HepG2 (cell line): ENCODE measurements around the gene F7. TPM values are rescaled to one million over a fixed set of nuclear protein-coding genes. Genes with fewer than 3 reads are reported as not detected.

Experiments
- AHR ChIP-seq: IDR thresholded peaks from 2 replicates; pipeline ENCODE4 v1.6.1; 2018; ENCODE audit warnings: missing genetic modification reagents, missing compliant biosample characterization
- EED ChIP-seq: sonication (generic); formaldehyde crosslinking; IDR thresholded peaks from 2 replicates; pipeline ENCODE4 v1.5.0; 2020; ENCODE audit warnings: mild to moderate bottlenecking, missing genetic modification reagents
- HNRNPL ChIP-seq: fragments of 200-400 bp; formaldehyde crosslinking; IDR thresholded peaks from 2 replicates; pipeline ENCODE4 v1.6.1; 2017; ENCODE audit warnings: mild to moderate bottlenecking, low read depth, low read length
- ISX ChIP-seq: sonication (generic); formaldehyde crosslinking; conservative IDR thresholded peaks from 2 replicates; pipeline ENCODE4 v1.5.0; 2020; ENCODE audit warnings: missing genetic modification reagents
- NR0B2 ChIP-seq: sonication (generic); formaldehyde crosslinking; IDR thresholded peaks from 2 replicates; pipeline ENCODE4 v1.4.0; 2020; ENCODE audit warnings: mild to moderate bottlenecking, missing genetic modification reagents
- NR2F1 ChIP-seq, 2 experiments: fragments of 450-650 bp in 1 of 2; formaldehyde crosslinking in 1 of 2; IDR thresholded peaks; 2 replicates each; pipeline versions ENCODE4 v1.5.0 to v1.6.1; 2016 to 2020; ENCODE audit warnings: mild to moderate bottlenecking in 1 of 2, missing compliant biosample characterization in 1 of 2, missing genetic modification reagents in 1 of 2, moderate library complexity in 1 of 2
- PAX8 ChIP-seq: sonication (generic); formaldehyde crosslinking; IDR thresholded peaks from 2 replicates; pipeline ENCODE4 v1.8.0; 2022; ENCODE audit warnings: mild to moderate bottlenecking, missing genetic modification reagents, borderline replicate concordance
- SKI ChIP-seq: fragments of 450-650 bp; IDR thresholded peaks from one replicate; pipeline ENCODE4 v1.6.1; 2018; ENCODE audit warnings: mild to moderate bottlenecking; ENCODE audit not compliant: partially characterized antibody
- SMAD9 ChIP-seq: sonication (generic); formaldehyde crosslinking; IDR thresholded peaks from 2 replicates; pipeline ENCODE4 v1.5.1; 2020; ENCODE audit warnings: mild to moderate bottlenecking, missing genetic modification reagents
- ZNF232 ChIP-seq: sonication (generic); formaldehyde crosslinking; IDR thresholded peaks from 2 replicates; pipeline ENCODE4 v1.4.0; 2020; ENCODE audit warnings: missing genetic modification reagents, borderline replicate concordance
- ZNF530 ChIP-seq: sonication (generic); formaldehyde crosslinking; IDR thresholded peaks from 2 replicates; pipeline ENCODE4 v1.5.0; 2020; ENCODE audit warnings: low read depth, mild to moderate bottlenecking, missing genetic modification reagents
- ZNF589 ChIP-seq: sonication (generic); formaldehyde crosslinking; conservative IDR thresholded peaks from 2 replicates; pipeline ENCODE4 v1.8.0; 2022; ENCODE audit warnings: mild to moderate bottlenecking, moderate library complexity, missing genetic modification reagents
- polyA plus RNA-seq, 8 experiments: library from polyadenylated mRNA; depleted of rRNA in 3 of 8; stranded (reverse) in 7 of 8; unstranded in 1 of 8; fragments of >200 nt; fragmentation: Illumina TruSeq in 4 of 8; extraction: Trizol in 4 of 8; gene quantifications; 2 replicates each; pipeline versions ENCODE4 v1.2.1 to v1.2.3, GENCODE V29; 2011 to 2016; ENCODE audit warnings: low read depth in 4 of 8, missing spikeins in 1 of 8, mixed read lengths in 1 of 8; ENCODE audit not compliant: insufficient read depth in 1 of 8
- total RNA-seq, 5 experiments: library from RNA; depleted of rRNA; stranded (reverse); fragments of >200 nt; fragmentation: Illumina TruSeq; extraction: Trizol; gene quantifications; 2 replicates each; pipeline ENCODE4 v1.2.3, GENCODE V29; 2016; ENCODE audit warnings: low read depth in 1 of 5
- TF ChIP-seq, protein P1 (sequence below): sonication (generic); formaldehyde crosslinking; IDR thresholded peaks from 2 replicates; pipeline ENCODE4 v1.5.1; 2020; ENCODE audit warnings: mild to moderate bottlenecking, missing genetic modification reagents, moderate library complexity
- TF ChIP-seq, protein P2 (sequence below): sonication (generic); formaldehyde crosslinking; IDR thresholded peaks from 2 replicates; pipeline ENCODE4 v1.9.0; 2021; ENCODE audit warnings: mild to moderate bottlenecking, missing genetic modification reagents
- TF ChIP-seq, protein P3 (sequence below): sonication (generic); formaldehyde crosslinking; IDR thresholded peaks from 2 replicates; pipeline ENCODE4 v1.4.0; 2020; ENCODE audit warnings: missing genetic modification reagents

Gene F7
- total and polyA plus RNA-seq, 2 of the 13 experiments (the other 11 are each of a cell fraction or from before 2014, with no cell fraction given), result 12.6 to 26.5 TPM

DNA sequence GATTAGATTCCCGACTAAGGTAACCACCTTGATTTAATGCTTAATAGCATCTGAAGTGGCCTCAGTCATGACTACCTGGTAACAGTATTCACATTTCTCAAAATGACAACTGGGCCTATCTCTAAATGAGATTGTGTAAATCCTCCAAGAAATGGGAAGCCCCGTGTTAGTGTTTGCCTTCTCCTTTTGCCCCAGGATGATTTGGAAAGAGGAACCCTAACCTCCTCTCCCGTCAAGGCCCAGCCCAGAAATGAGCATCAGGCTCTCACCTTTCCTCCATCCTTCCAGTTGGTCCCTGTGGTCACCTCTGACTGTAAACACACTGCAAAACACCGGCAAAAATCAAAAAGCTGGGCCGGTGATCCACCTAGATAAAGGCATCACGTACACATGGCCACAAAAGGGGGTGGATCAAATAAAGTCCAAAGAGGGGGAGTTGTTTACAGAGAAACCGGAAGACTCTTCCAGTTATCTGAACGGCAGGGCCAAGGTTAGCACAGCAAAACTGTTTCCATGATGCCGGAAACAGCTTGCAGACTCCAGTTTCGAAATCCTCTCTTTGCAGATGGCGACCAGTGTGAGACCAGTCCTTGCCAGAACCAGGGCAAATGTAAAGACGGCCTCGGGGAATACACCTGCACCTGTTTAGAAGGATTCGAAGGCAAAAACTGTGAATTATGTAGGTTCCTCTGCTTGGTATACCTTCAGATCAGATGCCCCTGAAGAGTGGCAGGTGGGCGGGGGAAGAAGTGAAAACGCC is 33.4 kb downstream of the F7 start (continued):
- TF ChIP-seq, protein P1, sequence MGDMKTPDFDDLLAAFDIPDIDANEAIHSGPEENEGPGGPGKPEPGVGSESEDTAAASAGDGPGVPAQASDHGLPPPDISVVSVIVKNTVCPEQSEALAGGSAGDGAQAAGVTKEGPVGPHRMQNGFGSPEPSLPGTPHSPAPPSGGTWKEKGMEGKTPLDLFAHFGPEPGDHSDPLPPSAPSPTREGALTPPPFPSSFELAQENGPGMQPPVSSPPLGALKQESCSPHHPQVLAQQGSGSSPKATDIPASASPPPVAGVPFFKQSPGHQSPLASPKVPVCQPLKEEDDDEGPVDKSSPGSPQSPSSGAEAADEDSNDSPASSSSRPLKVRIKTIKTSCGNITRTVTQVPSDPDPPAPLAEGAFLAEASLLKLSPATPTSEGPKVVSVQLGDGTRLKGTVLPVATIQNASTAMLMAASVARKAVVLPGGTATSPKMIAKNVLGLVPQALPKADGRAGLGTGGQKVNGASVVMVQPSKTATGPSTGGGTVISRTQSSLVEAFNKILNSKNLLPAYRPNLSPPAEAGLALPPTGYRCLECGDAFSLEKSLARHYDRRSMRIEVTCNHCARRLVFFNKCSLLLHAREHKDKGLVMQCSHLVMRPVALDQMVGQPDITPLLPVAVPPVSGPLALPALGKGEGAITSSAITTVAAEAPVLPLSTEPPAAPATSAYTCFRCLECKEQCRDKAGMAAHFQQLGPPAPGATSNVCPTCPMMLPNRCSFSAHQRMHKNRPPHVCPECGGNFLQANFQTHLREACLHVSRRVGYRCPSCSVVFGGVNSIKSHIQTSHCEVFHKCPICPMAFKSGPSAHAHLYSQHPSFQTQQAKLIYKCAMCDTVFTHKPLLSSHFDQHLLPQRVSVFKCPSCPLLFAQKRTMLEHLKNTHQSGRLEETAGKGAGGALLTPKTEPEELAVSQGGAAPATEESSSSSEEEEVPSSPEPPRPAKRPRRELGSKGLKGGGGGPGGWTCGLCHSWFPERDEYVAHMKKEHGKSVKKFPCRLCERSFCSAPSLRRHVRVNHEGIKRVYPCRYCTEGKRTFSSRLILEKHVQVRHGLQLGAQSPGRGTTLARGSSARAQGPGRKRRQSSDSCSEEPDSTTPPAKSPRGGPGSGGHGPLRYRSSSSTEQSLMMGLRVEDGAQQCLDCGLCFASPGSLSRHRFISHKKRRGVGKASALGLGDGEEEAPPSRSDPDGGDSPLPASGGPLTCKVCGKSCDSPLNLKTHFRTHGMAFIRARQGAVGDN, result peak; percentile 40; the same call in 1 of the 2 replicates
- TF ChIP-seq SKI (peak; percentile 83), AHR (no peak; the same call in 1 of the 2 replicates), ISX (CRISPR knock-in tag) (no peak), ZNF232 (no peak; the same call in 1 of the 2 replicates), HNRNPL (no peak), ZNF589 (CRISPR knock-in tag) (no peak), PAX8 (no peak), NR0B2 (CRISPR knock-in tag) (0 out of 2 replicates have a peak, but pooled peaks have one; percentile 69), EED (CRISPR knock-in tag) (no peak), ZNF530 (CRISPR knock-in tag) (no peak), SMAD9 (CRISPR knock-in tag) (no peak), NR2F1 (CRISPR knock-in tag; IDR thresholded peaks at IDR 0.05) (peak; percentile 21 to 41; a peak in 2 of 4 replicates)
- TF ChIP-seq, protein P2, sequence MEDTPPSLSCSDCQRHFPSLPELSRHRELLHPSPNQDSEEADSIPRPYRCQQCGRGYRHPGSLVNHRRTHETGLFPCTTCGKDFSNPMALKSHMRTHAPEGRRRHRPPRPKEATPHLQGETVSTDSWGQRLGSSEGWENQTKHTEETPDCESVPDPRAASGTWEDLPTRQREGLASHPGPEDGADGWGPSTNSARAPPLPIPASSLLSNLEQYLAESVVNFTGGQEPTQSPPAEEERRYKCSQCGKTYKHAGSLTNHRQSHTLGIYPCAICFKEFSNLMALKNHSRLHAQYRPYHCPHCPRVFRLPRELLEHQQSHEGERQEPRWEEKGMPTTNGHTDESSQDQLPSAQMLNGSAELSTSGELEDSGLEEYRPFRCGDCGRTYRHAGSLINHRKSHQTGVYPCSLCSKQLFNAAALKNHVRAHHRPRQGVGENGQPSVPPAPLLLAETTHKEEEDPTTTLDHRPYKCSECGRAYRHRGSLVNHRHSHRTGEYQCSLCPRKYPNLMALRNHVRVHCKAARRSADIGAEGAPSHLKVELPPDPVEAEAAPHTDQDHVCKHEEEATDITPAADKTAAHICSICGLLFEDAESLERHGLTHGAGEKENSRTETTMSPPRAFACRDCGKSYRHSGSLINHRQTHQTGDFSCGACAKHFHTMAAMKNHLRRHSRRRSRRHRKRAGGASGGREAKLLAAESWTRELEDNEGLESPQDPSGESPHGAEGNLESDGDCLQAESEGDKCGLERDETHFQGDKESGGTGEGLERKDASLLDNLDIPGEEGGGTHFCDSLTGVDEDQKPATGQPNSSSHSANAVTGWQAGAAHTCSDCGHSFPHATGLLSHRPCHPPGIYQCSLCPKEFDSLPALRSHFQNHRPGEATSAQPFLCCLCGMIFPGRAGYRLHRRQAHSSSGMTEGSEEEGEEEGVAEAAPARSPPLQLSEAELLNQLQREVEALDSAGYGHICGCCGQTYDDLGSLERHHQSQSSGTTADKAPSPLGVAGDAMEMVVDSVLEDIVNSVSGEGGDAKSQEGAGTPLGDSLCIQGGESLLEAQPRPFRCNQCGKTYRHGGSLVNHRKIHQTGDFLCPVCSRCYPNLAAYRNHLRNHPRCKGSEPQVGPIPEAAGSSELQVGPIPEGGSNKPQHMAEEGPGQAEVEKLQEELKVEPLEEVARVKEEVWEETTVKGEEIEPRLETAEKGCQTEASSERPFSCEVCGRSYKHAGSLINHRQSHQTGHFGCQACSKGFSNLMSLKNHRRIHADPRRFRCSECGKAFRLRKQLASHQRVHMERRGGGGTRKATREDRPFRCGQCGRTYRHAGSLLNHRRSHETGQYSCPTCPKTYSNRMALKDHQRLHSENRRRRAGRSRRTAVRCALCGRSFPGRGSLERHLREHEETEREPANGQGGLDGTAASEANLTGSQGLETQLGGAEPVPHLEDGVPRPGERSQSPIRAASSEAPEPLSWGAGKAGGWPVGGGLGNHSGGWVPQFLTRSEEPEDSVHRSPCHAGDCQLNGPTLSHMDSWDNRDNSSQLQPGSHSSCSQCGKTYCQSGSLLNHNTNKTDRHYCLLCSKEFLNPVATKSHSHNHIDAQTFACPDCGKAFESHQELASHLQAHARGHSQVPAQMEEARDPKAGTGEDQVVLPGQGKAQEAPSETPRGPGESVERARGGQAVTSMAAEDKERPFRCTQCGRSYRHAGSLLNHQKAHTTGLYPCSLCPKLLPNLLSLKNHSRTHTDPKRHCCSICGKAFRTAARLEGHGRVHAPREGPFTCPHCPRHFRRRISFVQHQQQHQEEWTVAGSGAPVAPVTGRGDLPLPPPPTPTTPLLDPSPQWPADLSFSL (CRISPR knock-in tag), result no peak
- TF ChIP-seq, protein P3, sequence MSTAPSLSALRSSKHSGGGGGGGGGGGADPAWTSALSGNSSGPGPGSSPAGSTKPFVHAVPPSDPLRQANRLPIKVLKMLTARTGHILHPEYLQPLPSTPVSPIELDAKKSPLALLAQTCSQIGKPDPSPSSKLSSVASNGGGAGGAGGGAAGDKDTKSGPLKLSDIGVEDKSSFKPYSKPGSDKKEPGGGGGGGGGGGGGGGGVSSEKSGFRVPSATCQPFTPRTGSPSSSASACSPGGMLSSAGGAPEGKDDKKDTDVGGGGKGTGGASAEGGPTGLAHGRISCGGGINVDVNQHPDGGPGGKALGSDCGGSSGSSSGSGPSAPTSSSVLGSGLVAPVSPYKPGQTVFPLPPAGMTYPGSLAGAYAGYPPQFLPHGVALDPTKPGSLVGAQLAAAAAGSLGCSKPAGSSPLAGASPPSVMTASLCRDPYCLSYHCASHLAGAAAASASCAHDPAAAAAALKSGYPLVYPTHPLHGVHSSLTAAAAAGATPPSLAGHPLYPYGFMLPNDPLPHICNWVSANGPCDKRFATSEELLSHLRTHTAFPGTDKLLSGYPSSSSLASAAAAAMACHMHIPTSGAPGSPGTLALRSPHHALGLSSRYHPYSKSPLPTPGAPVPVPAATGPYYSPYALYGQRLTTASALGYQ, result peak; percentile 92; the same call in 1 of the 2 replicates
